Breast epithelium (tissue), 3 donors: Measurements from ENCODE around the gene PAQR6.

Source experiments
- CTCF ChIP-seq, 3 donors: fragments of 450-650 bp; IDR thresholded peaks; one replicate each; pipeline ENCODE4 v1.5.1; 2016 to 2017; ENCODE audit warnings: antibody characterized with exemption in 3 of 3, mild to moderate bottlenecking in 3 of 3, moderate library complexity in 3 of 3
- POLR2A ChIP-seq: fragments of 450-650 bp; IDR thresholded peaks from one replicate; pipeline ENCODE4 v1.6.1; 2016; ENCODE audit warnings: antibody characterized with exemption, mild to moderate bottlenecking, moderate library complexity
- POLR2AphosphoS5 ChIP-seq, 3 donors: sonication (generic); formaldehyde crosslinking; IDR thresholded peaks; one replicate each; pipeline ENCODE4 v1.6.1; 2017; ENCODE audit warnings: antibody characterized with exemption in 3 of 3

DNA sequence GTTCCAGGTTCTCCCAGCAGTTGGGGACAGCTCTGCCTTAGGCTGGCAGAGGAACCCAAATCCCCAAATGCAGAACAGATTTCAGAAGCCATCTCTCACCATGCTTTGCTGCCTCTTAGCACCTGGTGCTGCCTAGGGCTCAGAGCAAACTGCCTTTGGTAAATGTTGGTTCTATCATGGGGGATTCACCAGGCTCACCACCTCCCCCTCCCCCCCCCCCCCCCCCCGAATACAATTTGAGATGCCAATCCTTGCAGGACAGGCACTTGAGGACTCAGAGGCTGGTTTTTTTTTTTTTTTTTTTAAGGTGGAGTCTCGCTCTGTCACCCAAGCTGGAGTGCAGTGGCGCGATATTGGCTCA, 447 bp upstream of the PAQR6 start:
- TF ChIP-seq CTCF (IDR thresholded peaks at IDR 0.05) (no peak), POLR2A (no peak), POLR2AphosphoS5 (IDR thresholded peaks at IDR 0.05) (no peak)
